Astrocyte (in vitro differentiated cells and primary cell): ENCODE measurements around the gene DNAH2. TPM values are rescaled to one million over a fixed set of nuclear protein-coding genes. Genes with fewer than 3 reads are reported as not detected.

ENCODE experiments used
- DNase-seq: peaks from one replicate; pipeline ENCODE4 v3.0.0-alpha.2; 2010; ENCODE audit warnings: low read depth
- FAIRE-seq: peaks from 2 replicates; lab custom pipeline; 2011; peaks lifted over from hg19 to GRCh38; lab: Jason Lieb, UNC
- H2AFZ ChIP-seq: 2 replicates; pipeline ENCODE4 v1.6.0; 2012; ENCODE audit warnings: low read depth, low read length, inconsistent platforms
- H3K27ac ChIP-seq: 2 replicates; pipeline ENCODE4 v1.5.1; 2011; ENCODE audit warnings: low read depth, low read length, inconsistent platforms
- H3K27me3 ChIP-seq: 2 replicates; pipeline ENCODE4 v1.6.0; 2011; ENCODE audit warnings: low read length, inconsistent platforms; ENCODE audit not compliant: insufficient read depth
- H3K36me3 ChIP-seq: 2 replicates; pipeline ENCODE4 v1.5.1; 2011; ENCODE audit warnings: low read length, inconsistent platforms; ENCODE audit not compliant: insufficient read depth
- H3K4me1 ChIP-seq: 2 replicates; pipeline ENCODE4 v1.5.1; 2011; ENCODE audit warnings: low read length, inconsistent platforms; ENCODE audit not compliant: insufficient read depth
- H3K4me2 ChIP-seq: 2 replicates; pipeline ENCODE4 v1.6.0; 2012; ENCODE audit warnings: low read length, inconsistent platforms
- H3K4me3 ChIP-seq: 2 replicates; pipeline ENCODE4 v1.5.1; 2011; ENCODE audit warnings: low read depth, mild to moderate bottlenecking, low read length, inconsistent platforms; ENCODE audit not compliant: insufficient read depth
- H3K79me2 ChIP-seq: 2 replicates; pipeline ENCODE4 v1.6.0; 2012; ENCODE audit warnings: mild to moderate bottlenecking, low read length, inconsistent platforms; ENCODE audit not compliant: insufficient read depth
- H3K9ac ChIP-seq: 2 replicates; pipeline ENCODE4 v1.6.0; 2012; ENCODE audit warnings: mild to moderate bottlenecking, low read length, inconsistent platforms
- H3K9me3 ChIP-seq: 2 replicates; pipeline ENCODE4 v1.5.1; 2012; ENCODE audit warnings: low read depth, mild to moderate bottlenecking, low read length, inconsistent platforms; ENCODE audit not compliant: insufficient read depth
- H4K20me1 ChIP-seq: 2 replicates; pipeline ENCODE4 v1.6.0; 2012; ENCODE audit warnings: low read length, inconsistent platforms; ENCODE audit not compliant: insufficient read depth
- H3K27ac Mint-ChIP-seq: one replicate; pipeline ENCODE4 v1.8.0; 2021; ENCODE audit warnings: mild to moderate bottlenecking, mixed read lengths; ENCODE audit not compliant: unreplicated experiment
- H3K27me3 Mint-ChIP-seq: one replicate; pipeline ENCODE4 v1.8.0; 2021; ENCODE audit warnings: low read depth, mixed read lengths; ENCODE audit not compliant: unreplicated experiment
- H3K36me3 Mint-ChIP-seq: one replicate; pipeline ENCODE4 v1.8.0; 2021; ENCODE audit warnings: low read depth, mixed read lengths; ENCODE audit not compliant: unreplicated experiment
- H3K4me1 Mint-ChIP-seq: one replicate; pipeline ENCODE4 v1.8.0; 2021; ENCODE audit warnings: low read depth, mixed read lengths; ENCODE audit not compliant: unreplicated experiment
- H3K4me3 Mint-ChIP-seq: one replicate; pipeline ENCODE4 v1.8.0; 2021; ENCODE audit warnings: mild to moderate bottlenecking, moderate library complexity, mixed read lengths; ENCODE audit not compliant: unreplicated experiment
- H3K9me3 Mint-ChIP-seq: one replicate; pipeline ENCODE4 v1.8.0; 2021; ENCODE audit warnings: mild to moderate bottlenecking, mixed read lengths; ENCODE audit not compliant: unreplicated experiment
- EZH2 ChIP-seq: IDR thresholded peaks from 2 replicates; pipeline ENCODE4 v1.6.1; 2012; ENCODE audit warnings: mild to moderate bottlenecking, low read length, inconsistent platforms; ENCODE audit not compliant: insufficient read depth
- total RNA-seq: library from RNA; stranded (reverse); gene quantifications from 2 replicates; pipeline ENCODE4 v1.2.1, GENCODE V29; 2021
- TF ChIP-seq, protein P1 (sequence below): IDR thresholded peaks from 2 replicates; pipeline ENCODE4 v1.5.1; 2011; ENCODE audit warnings: low read depth, mild to moderate bottlenecking, inconsistent platforms, low read length, moderate library complexity; ENCODE audit not compliant: insufficient read depth

DNAH2 gene
- total RNA-seq, 1 donor from 2014 or later = 0.11 TPM

DNA sequence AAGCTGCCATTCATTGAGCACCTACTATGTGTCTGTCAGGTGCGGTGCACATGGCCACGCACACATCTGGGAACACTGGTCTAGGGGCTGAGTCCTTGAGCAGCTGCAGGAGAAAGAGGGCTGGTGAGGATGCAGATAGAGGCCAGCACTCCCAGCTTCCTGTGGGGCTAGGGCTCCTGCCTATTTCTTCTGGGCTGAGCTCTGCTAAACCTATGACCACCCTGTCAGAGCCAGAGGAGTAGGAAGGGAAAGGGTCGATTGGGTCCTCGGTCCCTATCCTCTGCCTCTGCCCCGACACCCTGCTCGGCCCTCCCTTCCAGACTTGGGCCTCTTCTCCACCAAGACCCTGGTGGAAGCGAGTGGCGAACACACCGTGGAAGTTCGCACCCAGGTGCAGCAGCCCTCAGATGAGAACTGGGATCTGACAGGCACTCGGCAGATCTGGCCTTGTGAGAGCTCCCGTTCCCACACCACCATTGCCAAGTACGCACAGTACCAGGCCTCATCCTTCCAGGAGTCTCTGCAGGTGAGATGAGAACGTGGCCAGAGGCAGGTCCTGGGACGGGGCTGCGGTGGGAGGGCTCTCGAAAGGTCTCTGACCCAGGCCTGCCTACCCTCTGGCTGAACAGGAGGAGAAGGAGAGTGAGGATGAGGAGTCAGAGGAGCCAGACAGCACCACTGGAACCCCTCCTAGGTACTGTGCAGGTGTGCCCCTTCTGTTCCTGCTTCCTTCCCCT, 133.3 kb downstream of the DNAH2 start:
- Histone ChIP-seq H3K4me1 (peaks cover 15% of the 10 kb centered on the region), H3K27me3 (no peaks in the 10 kb centered on the region), H2AFZ (no peak overlapping the region), H3K9ac (no peak overlapping the region), H3K9me3 (no peaks in the 10 kb centered on the region), H3K79me2 (peaks cover 14% of the 10 kb centered on the region), H3K27ac (no peak overlapping the region), H3K4me3 (no peak overlapping the region), H3K4me2 (no peak overlapping the region), H3K36me3 (peaks cover 11% of the 10 kb centered on the region), H4K20me1 (peaks cover 44% of the 10 kb centered on the region)
- Mint-ChIP-seq H3K9me3 (no peaks in the 10 kb centered on the region), H3K27ac (no peak overlapping the region), H3K27me3 (no peaks in the 10 kb centered on the region), H3K4me1 (peaks cover 14% of the 10 kb centered on the region), H3K36me3 (peaks cover 24% of the 10 kb centered on the region), H3K4me3 (peak overlapping the region; percentile 57)
- DNase-seq (no peak), FAIRE-seq (no peak)
- TF ChIP-seq, protein P1, sequence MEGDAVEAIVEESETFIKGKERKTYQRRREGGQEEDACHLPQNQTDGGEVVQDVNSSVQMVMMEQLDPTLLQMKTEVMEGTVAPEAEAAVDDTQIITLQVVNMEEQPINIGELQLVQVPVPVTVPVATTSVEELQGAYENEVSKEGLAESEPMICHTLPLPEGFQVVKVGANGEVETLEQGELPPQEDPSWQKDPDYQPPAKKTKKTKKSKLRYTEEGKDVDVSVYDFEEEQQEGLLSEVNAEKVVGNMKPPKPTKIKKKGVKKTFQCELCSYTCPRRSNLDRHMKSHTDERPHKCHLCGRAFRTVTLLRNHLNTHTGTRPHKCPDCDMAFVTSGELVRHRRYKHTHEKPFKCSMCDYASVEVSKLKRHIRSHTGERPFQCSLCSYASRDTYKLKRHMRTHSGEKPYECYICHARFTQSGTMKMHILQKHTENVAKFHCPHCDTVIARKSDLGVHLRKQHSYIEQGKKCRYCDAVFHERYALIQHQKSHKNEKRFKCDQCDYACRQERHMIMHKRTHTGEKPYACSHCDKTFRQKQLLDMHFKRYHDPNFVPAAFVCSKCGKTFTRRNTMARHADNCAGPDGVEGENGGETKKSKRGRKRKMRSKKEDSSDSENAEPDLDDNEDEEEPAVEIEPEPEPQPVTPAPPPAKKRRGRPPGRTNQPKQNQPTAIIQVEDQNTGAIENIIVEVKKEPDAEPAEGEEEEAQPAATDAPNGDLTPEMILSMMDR = no peak
- TF ChIP-seq EZH2 = no peak

DNA sequence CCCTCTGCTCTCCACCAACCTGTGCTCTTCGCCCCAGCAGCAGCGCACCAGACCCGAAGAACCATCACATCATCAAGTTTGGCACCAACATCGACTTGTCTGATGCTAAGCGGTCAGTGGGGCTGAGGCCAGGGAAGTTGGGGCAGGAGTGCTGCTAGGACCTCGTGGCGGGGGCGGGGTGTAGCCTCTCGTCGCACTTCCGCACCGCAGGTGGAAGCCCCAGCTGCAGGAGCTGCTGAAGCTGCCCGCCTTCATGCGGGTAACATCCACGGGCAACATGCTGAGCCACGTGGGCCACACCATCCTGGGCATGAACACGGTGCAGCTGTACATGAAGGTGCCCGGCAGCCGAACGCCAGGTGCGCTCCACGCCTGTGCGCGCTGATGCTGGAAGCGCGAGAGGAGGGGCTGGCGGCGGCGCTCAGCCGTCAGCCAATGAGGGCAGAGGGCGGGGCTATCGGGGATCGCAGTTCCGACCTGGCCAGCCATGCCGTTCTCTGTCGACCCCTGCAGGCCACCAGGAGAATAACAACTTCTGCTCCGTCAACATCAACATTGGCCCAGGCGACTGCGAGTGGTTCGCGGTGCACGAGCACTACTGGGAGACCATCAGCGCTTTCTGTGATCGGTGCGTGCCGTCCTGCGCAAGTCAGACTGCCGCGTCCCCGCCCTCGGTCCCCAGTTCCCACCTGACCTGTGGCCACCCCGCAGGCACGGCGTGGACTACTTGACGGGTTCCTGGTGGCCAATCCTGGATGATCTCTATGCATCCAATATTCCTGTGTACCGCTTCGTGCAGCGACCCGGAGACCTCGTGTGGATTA, 134.1 kb downstream of the DNAH2 start:
- H4K20me1 ChIP-seq = peaks cover 44% of the 10 kb centered on the region
- H3K9me3 ChIP-seq = no peaks in the 10 kb centered on the region
- no peaks in the 10 kb centered on the region for H3K27me3 ChIP-seq
- Mint-ChIP-seq H3K27ac (peak overlapping the region; percentile 34), H3K36me3 (peaks cover 24% of the 10 kb centered on the region), H3K27me3 (no peaks in the 10 kb centered on the region), H3K9me3 (no peaks in the 10 kb centered on the region), H3K4me1 (peaks cover 13% of the 10 kb centered on the region), H3K4me3 (peak overlapping the region; percentile 57)
- H3K79me2 ChIP-seq = peaks cover 7% of the 10 kb centered on the region
- no peak overlapping the region for H2AFZ ChIP-seq
- H3K36me3 ChIP-seq = peaks cover 11% of the 10 kb centered on the region
- no peak for FAIRE-seq
- peak; percentile 51 for DNase-seq
- H3K4me3 ChIP-seq = no peak overlapping the region
- no peak overlapping the region for H3K9ac ChIP-seq
- no peak for TF ChIP-seq EZH2
- TF ChIP-seq, protein P1 = peak; percentile 80
- H3K27ac ChIP-seq = no peak overlapping the region
- peaks cover 22% of the 10 kb centered on the region for H3K4me1 ChIP-seq
- no peak overlapping the region for H3K4me2 ChIP-seq
